B cell (primary cell): ENCODE measurements around the gene GAB4.

ENCODE experiments used
- CTCF ChIP-seq: fragments of 200-600 bp; IDR thresholded peaks from one replicate; pipeline ENCODE4 v1.8.0; 2022; ENCODE audit warnings: antibody characterized with exemption, mild to moderate bottlenecking
- EZH2 ChIP-seq: IDR thresholded peaks from 2 replicates; pipeline ENCODE4 v1.6.1; 2012; ENCODE audit warnings: borderline replicate concordance, low read depth, mild to moderate bottlenecking, moderate library complexity, low read length; ENCODE audit not compliant: insufficient read depth, poor library complexity, severe bottlenecking

GRCh38 chr22:17047656-17048055, 39.6 kb upstream of the GAB4 start:
- TF ChIP-seq CTCF (no peak), EZH2 (no peak)
